GM12873 (cell line): ENCODE measurements around the gene ASTL.

Experiments
- TF ChIP-seq, protein P1 (sequence below): IDR thresholded peaks from 2 replicates; pipeline ENCODE4 v1.5.1; 2012; ENCODE audit warnings: low read depth, mild to moderate bottlenecking, moderate library complexity, low read length, control low read depth; ENCODE audit not compliant: insufficient read depth; ENCODE audit errors: missing control alignments

ASTL gene

GRCh38 chr2:96102596-96103186, 35.6 kb downstream of the ASTL start:
- TF ChIP-seq, protein P1, sequence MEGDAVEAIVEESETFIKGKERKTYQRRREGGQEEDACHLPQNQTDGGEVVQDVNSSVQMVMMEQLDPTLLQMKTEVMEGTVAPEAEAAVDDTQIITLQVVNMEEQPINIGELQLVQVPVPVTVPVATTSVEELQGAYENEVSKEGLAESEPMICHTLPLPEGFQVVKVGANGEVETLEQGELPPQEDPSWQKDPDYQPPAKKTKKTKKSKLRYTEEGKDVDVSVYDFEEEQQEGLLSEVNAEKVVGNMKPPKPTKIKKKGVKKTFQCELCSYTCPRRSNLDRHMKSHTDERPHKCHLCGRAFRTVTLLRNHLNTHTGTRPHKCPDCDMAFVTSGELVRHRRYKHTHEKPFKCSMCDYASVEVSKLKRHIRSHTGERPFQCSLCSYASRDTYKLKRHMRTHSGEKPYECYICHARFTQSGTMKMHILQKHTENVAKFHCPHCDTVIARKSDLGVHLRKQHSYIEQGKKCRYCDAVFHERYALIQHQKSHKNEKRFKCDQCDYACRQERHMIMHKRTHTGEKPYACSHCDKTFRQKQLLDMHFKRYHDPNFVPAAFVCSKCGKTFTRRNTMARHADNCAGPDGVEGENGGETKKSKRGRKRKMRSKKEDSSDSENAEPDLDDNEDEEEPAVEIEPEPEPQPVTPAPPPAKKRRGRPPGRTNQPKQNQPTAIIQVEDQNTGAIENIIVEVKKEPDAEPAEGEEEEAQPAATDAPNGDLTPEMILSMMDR: no peak

GRCh38 chr2:96100893-96101304, 37.4 kb downstream of the ASTL start:
- TF ChIP-seq, protein P1: no peak

GRCh38 chr2:96099861-96100798, 38.2 kb downstream of the ASTL start:
- TF ChIP-seq, protein P1: no peak

- TF ChIP-seq, protein P1: no peak
These were observed 39.3 kb downstream of the ASTL start for GRCh38 chr2:96098900-96099590.

DNA sequence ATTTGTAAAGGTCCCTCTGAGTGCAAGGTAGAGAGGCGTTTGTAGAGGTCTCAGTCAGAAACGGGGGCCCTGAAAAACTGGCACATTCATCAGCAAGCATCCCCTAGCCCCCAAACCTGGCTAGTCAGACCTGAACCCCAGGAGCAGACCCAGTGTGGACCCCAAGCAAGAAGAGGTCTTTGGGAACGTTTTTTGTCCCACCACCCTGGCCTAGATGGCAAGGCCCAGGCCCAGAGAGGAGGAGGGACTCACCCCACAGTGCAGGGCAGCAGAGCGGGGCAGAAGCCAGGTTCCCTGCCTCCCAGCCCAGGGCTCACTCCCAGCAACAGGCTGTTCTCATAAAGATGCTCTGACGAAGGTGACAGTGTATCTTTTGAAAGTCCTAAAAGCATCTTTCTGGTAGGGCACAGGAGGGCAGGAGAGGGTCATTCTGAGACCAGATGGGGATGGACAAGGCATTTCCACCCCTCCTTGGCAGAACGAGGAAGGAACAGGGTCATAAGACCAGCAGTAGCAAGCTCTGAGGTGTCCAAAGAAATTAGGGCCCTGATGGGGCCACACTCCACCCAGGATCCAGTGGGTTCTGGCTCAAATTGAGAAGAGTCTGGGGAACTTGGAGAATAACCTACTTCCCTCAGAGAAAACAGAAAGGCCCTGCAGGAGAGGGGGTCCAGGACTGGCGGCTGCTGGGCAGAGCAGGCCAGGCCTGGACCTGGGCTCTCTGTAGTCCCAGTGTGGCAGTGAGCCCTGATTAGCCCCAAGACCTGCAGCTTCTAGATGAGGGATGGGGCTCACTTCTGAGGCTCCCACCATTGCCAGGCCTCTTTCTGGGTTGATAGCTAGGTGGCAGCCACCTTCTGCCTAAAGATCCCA, 40.1 kb downstream of the ASTL start:
- TF ChIP-seq, protein P1: no peak

GRCh38 chr2:96097441-96097840, 40.9 kb downstream of the ASTL start:
- TF ChIP-seq, protein P1: no peak
